Lower lobe of right lung (tissue), 2 donors: ENCODE data around the gene ACTR1B. TPM values are rescaled to one million over a fixed set of nuclear protein-coding genes. Genes with fewer than 3 reads are reported as not detected.

Experiments used
- ATAC-seq, 2 donors: fragments of 200-7000 bp; cut with Tn5 transposase; one replicate each; pipeline ENCODE4 v1.9.1; 2020 to 2022; ENCODE audit warnings: mild to moderate bottlenecking in 2 of 2, moderate library complexity in 2 of 2
- DNase-seq: peaks from one replicate; pipeline ENCODE4 v3.0.0-alpha.2; 2020
- H3K27ac ChIP-seq: fragments of 200-600 bp; one replicate; pipeline ENCODE4 v1.8.0; 2022
- H3K27me3 ChIP-seq: fragments of 200-600 bp; one replicate; pipeline ENCODE4 v1.8.0; 2022; ENCODE audit warnings: low read depth
- H3K36me3 ChIP-seq: fragments of 200-600 bp; one replicate; pipeline ENCODE4 v1.8.0; 2022; ENCODE audit warnings: mild to moderate bottlenecking
- H3K4me1 ChIP-seq: fragments of 200-600 bp; one replicate; pipeline ENCODE4 v1.8.0; 2022
- H3K4me3 ChIP-seq: fragments of 200-600 bp; one replicate; pipeline ENCODE4 v1.8.0; 2022; ENCODE audit warnings: mild to moderate bottlenecking
- H3K9me3 ChIP-seq: fragments of 200-600 bp; one replicate; pipeline ENCODE4 v1.8.0; 2022
- intact Hi-C: fragments of 100-400 bp; cut with DNase I; formaldehyde crosslinking; loops from one replicate; pipeline ENCODE4 v1.11.0; 2022
- total RNA-seq: library from RNA; stranded (reverse); fragmentation: NEBNext Ultra II Directional; extraction: Animal tissue kit (Norgen Biotek cat#: 25700); gene quantifications from one replicate; pipeline ENCODE4 v1.2.1, GENCODE V29; 2021
- TF ChIP-seq, protein P1 (sequence below): fragments of 200-600 bp; IDR thresholded peaks from one replicate; pipeline ENCODE4 v1.8.0; 2022; ENCODE audit warnings: antibody characterized with exemption, mild to moderate bottlenecking
- donor health status: DM: no; HTN: yes; CAD: no; lungs with severe emphysema.

The ACTR1B gene
- total RNA-seq, 1 donor from 2014 or later: 56.0 TPM

DNA sequence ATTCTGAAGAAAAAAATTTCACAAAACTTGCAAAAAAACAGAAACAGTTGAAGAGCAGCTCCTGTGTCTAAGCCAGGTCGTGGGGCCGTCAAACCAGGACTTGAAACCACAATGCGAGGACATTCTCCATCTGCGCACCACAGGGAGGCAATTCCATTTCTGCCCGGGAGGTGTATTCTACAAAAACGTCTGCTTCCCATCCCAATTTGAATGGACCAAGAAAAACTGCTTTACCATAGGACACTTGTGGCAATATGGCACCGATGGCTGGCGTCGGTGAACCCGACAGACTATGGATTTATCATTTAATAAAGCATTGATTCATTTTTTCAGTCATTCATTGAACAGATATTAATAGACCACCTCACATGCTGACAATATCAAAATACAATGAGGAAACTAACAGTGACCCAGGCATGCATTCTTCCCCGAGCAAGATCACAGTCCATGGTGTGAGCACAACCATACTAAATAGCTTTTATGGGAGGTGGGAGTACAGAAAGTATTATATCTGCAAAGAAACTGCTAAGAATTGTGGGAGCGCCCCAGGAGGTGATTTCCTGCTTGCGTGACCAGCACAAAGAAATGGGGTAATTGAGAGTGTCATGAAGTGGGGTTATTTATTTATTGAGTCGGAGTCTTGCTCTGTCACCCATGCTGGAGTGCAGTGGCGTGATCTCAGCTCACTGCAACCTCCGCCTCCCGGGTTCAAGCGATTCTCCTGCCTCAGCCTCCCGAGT is 39.1 kb upstream of the ACTR1B start:
- Histone ChIP-seq H3K9me3 (no peaks in the 10 kb centered on the region), H3K4me3 (no peak overlapping the region), H3K36me3 (no peaks in the 10 kb centered on the region), H3K4me1 (no peaks in the 10 kb centered on the region), H3K27ac (no peak overlapping the region), H3K27me3 (peaks cover 7% of the 10 kb centered on the region)
- intact Hi-C loops: no loop called here
- DNase-seq (no peak), ATAC-seq (no peak)
- TF ChIP-seq, protein P1, sequence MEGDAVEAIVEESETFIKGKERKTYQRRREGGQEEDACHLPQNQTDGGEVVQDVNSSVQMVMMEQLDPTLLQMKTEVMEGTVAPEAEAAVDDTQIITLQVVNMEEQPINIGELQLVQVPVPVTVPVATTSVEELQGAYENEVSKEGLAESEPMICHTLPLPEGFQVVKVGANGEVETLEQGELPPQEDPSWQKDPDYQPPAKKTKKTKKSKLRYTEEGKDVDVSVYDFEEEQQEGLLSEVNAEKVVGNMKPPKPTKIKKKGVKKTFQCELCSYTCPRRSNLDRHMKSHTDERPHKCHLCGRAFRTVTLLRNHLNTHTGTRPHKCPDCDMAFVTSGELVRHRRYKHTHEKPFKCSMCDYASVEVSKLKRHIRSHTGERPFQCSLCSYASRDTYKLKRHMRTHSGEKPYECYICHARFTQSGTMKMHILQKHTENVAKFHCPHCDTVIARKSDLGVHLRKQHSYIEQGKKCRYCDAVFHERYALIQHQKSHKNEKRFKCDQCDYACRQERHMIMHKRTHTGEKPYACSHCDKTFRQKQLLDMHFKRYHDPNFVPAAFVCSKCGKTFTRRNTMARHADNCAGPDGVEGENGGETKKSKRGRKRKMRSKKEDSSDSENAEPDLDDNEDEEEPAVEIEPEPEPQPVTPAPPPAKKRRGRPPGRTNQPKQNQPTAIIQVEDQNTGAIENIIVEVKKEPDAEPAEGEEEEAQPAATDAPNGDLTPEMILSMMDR: no peak

DNA sequence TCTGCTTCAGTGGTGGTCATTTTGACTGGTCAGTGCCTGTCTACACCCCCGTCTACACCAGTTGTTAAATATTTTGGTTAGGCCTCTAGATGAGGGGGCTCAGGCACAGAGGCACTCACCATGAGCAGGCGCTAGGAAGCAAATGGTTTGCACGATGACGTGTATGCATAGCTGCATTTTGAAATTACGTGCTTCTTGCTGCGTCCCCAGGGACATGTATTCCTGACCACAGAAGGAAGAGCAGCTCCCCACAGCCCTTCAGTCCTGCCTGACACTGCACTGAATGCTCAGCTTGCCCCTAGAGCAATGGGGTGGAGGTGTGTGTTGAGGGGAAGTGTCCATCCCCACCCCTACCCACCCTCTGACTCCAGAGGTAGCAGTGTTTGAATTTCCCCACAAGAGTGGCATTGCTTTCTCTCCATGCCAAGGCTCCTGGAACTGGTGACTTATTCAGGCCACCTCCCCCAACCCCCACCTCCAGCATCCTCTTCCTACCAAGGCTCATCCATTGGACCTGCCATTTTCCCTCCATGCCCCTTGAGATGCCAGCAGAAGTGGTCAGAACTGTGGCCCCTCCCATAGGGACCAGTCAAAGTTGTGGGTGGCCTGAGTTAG is 38.1 kb upstream of the ACTR1B start:
- H3K36me3 ChIP-seq: no peaks in the 10 kb centered on the region
- no peak for DNase-seq
- H3K9me3 ChIP-seq: no peaks in the 10 kb centered on the region
- no peak overlapping the region for H3K27ac ChIP-seq
- no peak for ATAC-seq
- H3K27me3 ChIP-seq: no peaks in the 10 kb centered on the region
- no peak overlapping the region for H3K4me3 ChIP-seq
- H3K4me1 ChIP-seq: no peaks in the 10 kb centered on the region
- intact Hi-C loops: no loop called here
- TF ChIP-seq, protein P1: no peak

DNA sequence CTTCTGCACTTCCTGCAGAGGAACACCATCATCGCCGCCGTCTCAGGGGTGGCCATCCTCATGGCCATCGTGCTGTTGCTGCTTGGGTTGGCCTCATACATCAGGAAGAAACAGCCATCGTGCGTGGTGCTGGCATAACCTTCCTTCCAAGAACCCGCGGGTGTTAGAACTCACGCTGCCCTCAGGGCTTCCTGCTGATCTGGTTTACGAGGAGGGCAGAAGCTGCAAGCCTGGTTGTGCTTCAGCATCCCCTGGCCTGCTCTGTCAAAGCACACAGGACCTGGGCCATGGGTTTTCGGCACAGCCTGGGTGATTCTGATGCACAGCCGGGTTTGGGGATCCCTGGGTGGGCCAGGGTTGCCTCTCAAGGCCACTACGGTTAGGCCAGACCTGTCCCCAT is 37.3 kb upstream of the ACTR1B start:
- Histone ChIP-seq H3K4me3 (no peak overlapping the region), H3K36me3 (no peaks in the 10 kb centered on the region), H3K27ac (no peak overlapping the region), H3K9me3 (no peaks in the 10 kb centered on the region), H3K4me1 (no peaks in the 10 kb centered on the region), H3K27me3 (no peaks in the 10 kb centered on the region)
- TF ChIP-seq, protein P1: no peak
- intact Hi-C loops: no loop called here
- ATAC-seq: no peak
- DNase-seq: no peak

DNA sequence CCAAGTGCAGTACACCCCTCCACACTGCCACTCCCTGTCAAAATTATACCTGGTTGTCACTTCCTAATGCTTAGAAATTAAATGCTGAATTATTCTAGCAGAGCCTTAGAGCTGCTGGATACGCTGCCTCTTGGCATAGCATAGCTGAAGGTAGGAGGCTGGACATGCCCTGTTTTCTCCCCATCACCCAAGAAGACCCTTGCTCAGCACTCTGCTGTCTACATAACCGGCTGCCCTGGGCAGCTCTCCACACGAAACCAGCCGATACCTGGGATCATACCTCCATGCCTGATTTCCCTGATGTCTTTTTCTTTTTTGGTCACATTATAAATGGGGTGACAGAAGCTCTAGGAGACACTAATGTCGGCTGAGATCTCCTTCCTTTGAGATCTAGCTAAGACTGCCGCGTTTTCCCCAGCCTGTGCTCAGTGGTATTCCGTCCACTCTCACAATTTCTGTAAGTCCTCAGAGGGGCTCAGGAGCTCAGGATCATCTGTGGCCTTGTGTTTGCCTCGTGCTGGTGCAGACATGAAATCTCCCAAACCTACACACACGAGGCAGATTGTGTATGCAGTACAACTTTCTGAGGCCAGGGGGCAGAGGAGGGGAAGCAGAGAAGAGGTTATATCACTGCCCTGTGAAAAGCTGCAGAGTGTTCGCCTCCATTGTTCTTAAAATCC is 36.1 kb upstream of the ACTR1B start:
- TF ChIP-seq, protein P1: peak; percentile 55
- Histone ChIP-seq H3K9me3 (no peaks in the 10 kb centered on the region), H3K27ac (no peak overlapping the region), H3K36me3 (no peaks in the 10 kb centered on the region), H3K27me3 (no peaks in the 10 kb centered on the region), H3K4me1 (no peaks in the 10 kb centered on the region), H3K4me3 (no peak overlapping the region)
- intact Hi-C loops: no loop called here
- ATAC-seq (peak; percentile 71 to 73), DNase-seq (no peak)

DNA sequence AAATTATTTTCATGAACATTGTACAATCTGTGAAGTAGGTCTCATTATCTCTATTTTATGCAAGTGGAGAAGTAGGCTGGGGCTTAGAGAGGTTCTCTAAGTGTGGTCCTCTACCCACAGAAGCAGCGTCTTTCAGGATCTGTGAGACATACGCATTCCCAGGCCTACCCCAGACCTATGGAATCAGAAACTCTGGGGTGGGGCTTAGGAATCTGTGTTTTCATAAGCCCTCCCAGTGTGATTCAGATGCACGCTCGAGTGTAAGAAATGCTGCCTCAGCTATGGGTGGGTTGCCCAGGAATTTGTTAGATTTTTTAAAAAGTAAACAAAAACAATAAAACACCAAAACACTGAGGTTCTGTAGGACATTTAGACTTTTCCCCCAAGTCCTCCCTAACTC is 34.7 kb upstream of the ACTR1B start:
- TF ChIP-seq, protein P1: no peak
- Histone ChIP-seq H3K36me3 (no peaks in the 10 kb centered on the region), H3K9me3 (no peaks in the 10 kb centered on the region), H3K4me1 (no peaks in the 10 kb centered on the region), H3K27ac (no peak overlapping the region), H3K27me3 (no peaks in the 10 kb centered on the region), H3K4me3 (no peak overlapping the region)
- intact Hi-C loops: no loop called here
- ATAC-seq: no peak
- DNase-seq: no peak
